Spleen (tissue), 11 donors: Measurements from ENCODE around the gene NTNG1. TPM values are rescaled to one million over a fixed set of nuclear protein-coding genes. Genes with fewer than 3 reads are reported as not detected.

Experiments used
- DNase-seq: peaks from one replicate; pipeline ENCODE4 v3.0.0-alpha.2; 2020
- H3K27ac ChIP-seq, 8 donors: fragments of 200-600 bp; sonication (generic) in 7 of 8; 1 replicate in 4 of 8; 2 replicates in 4 of 8; pipeline versions ENCODE4 v1.5.0 to v1.8.0; 2016 to 2021; ENCODE audit warnings: inconsistent platforms in 4 of 8, mild to moderate bottlenecking in 4 of 8, moderate library complexity in 1 of 8
- H3K27me3 ChIP-seq, 7 donors: fragments of 200-600 bp; sonication (generic) in 6 of 7; replicated peaks in 1 of 7; 1 replicate in 4 of 7; 2 replicates in 3 of 7; pipeline versions ENCODE4 v1.5.0 to v1.8.0; 2016 to 2021; ENCODE audit warnings: inconsistent platforms in 3 of 7, mild to moderate bottlenecking in 1 of 7
- H3K36me3 ChIP-seq, 6 donors: fragments of 200-600 bp; sonication (generic) in 5 of 6; 1 replicate in 4 of 6; 2 replicates in 2 of 6; pipeline versions ENCODE4 v1.5.0 to v1.8.0; 2016 to 2021; ENCODE audit warnings: inconsistent platforms in 2 of 6
- H3K4me1 ChIP-seq, 6 donors: fragments of 200-600 bp; sonication (generic) in 5 of 6; 1 replicate in 3 of 6; 2 replicates in 3 of 6; pipeline versions ENCODE4 v1.5.0 to v1.8.0; 2016 to 2021; ENCODE audit warnings: inconsistent platforms in 3 of 6
- H3K4me3 ChIP-seq, 8 donors: fragments of 200-600 bp; sonication (generic) in 7 of 8; 1 replicate in 4 of 8; 2 replicates in 4 of 8; pipeline versions ENCODE4 v1.5.0 to v1.8.0; 2016 to 2021; ENCODE audit warnings: inconsistent platforms in 4 of 8, mild to moderate bottlenecking in 4 of 8, moderate library complexity in 2 of 8
- H3K9me3 ChIP-seq, 8 donors: fragments of 200-600 bp; sonication (generic) in 7 of 8; 1 replicate in 4 of 8; 2 replicates in 4 of 8; pipeline versions ENCODE4 v1.5.0 to v1.8.0; 2016 to 2021; ENCODE audit warnings: inconsistent platforms in 4 of 8
- POLR2A ChIP-seq, 3 donors: fragments of 450-650 bp; IDR thresholded peaks; one replicate each; pipeline ENCODE4 v1.5.1; 2017; ENCODE audit warnings: antibody characterized with exemption in 3 of 3, mild to moderate bottlenecking in 1 of 3
- POLR2AphosphoS5 ChIP-seq, 3 donors: sonication (generic); formaldehyde crosslinking; IDR thresholded peaks; one replicate each; pipeline ENCODE4 v1.5.1; 2017; ENCODE audit warnings: antibody characterized with exemption in 3 of 3
- WGBS, 5 donors: extraction: QIAGEN DNeasy Blood & Tissue Kit in 3 of 5; methylation state at CpG; one replicate each; pipeline versions ENCODE4 v1.1.5 to v1.1.7; 2013 to 2018; 5-methylcytosine and 5-hydroxymethylcytosine counted together
- intact Hi-C: fragments of 100-400 bp; cut with DNase I; formaldehyde crosslinking; loops from one replicate; pipeline ENCODE4 v1.15.0; 2023; ENCODE audit warnings: low total_unique reads
- polyA plus RNA-seq, 3 donors: library from polyadenylated mRNA; stranded (reverse); fragments of 200-250 nt; gene quantifications; one replicate each; pipeline ENCODE4 v1.2.1, GENCODE V29; 2013
- total RNA-seq, 7 donors: library from RNA; depleted of rRNA in 3 of 7; stranded (reverse); fragments of >200 nt in 3 of 7; fragmentation: NEBNext Ultra II Directional in 4 of 7; extraction: Animal tissue kit (Norgen Biotek cat#: 25700) in 4 of 7; gene quantifications; one replicate each; pipeline versions ENCODE4 v1.1.0 to v1.2.1, GENCODE V29; 2016 to 2021
- TF ChIP-seq, protein P1 (sequence below), 11 experiments: fragments of 200-600 bp in 7 of 11; fragments of 450-650 bp in 4 of 11; sonication (generic) in 4 of 11; IDR thresholded peaks in 8 of 11; conservative IDR thresholded peaks in 3 of 11; 1 replicate in 7 of 11; 2 replicates in 4 of 11; pipeline versions ENCODE4 v1.4.0 to v1.8.0; 2016 to 2021; ENCODE audit warnings: antibody characterized with exemption in 11 of 11, inconsistent platforms in 4 of 11, mild to moderate bottlenecking in 1 of 11
- donor health status: healthy with polysubstance abuse.
- donor health status: DM: no; HTN: no; CAD: no; lungs with moderate emphysema.
- donor health status: DM: no; HTN: no; CAD: no.
- donor health status: Bipolar disorder and iron deficiency.
- donor health status: healthy.
- donor health status: DM: no; HTN: no; CAD: no.
- donor health status: DM: yes; HTN: yes; CAD: no.

Gene NTNG1
- total and polyA plus RNA-seq, 10 donors: 0.11 to 2.0 (median 1.1) TPM

DNA sequence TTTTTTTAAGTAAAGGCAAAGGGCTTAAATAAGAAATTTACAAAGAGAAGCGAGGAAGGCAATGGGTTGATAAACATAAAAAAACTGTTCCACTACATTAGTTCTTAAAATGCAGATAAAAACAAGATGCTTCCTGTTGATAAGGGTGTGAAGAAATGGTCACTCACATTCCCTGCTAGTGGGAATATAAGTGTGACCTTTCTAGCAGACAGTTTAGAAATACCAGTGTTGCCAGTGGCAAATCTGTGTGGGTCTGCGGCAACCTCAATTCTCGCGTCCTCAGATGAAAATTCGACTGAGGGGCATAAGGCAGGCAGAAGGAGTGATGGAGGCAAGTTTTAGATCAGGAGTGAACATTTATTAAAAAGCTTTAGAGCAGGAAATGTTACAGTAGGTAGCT lies 151.1 kb downstream of the NTNG1 start:
- Histone ChIP-seq H3K36me3 (no peaks in the 10 kb centered on the region), H3K27me3 (no peaks in the 10 kb centered on the region), H3K27ac (peak overlapping the region in 1 of 8 donors; percentile 22), H3K4me3 (peak overlapping the region in 1 of 8 donors; percentile 27), H3K9me3 (no peaks in the 10 kb centered on the region), H3K4me1 (no peaks in the 10 kb centered on the region)
- TF ChIP-seq POLR2A (IDR thresholded peaks at IDR 0.05): no peak
- no peak for TF ChIP-seq POLR2AphosphoS5 (IDR thresholded peaks at IDR 0.05)
- TF ChIP-seq, protein P1, sequence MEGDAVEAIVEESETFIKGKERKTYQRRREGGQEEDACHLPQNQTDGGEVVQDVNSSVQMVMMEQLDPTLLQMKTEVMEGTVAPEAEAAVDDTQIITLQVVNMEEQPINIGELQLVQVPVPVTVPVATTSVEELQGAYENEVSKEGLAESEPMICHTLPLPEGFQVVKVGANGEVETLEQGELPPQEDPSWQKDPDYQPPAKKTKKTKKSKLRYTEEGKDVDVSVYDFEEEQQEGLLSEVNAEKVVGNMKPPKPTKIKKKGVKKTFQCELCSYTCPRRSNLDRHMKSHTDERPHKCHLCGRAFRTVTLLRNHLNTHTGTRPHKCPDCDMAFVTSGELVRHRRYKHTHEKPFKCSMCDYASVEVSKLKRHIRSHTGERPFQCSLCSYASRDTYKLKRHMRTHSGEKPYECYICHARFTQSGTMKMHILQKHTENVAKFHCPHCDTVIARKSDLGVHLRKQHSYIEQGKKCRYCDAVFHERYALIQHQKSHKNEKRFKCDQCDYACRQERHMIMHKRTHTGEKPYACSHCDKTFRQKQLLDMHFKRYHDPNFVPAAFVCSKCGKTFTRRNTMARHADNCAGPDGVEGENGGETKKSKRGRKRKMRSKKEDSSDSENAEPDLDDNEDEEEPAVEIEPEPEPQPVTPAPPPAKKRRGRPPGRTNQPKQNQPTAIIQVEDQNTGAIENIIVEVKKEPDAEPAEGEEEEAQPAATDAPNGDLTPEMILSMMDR (IDR thresholded peaks at IDR 0.05 in 8 of 11, conservative IDR thresholded peaks at IDR 0.05 in 3 of 11): no peak
- intact Hi-C loops: no loop called here
- WGBS, 5 donors: 46 to 72% (median 56%) methylated on average over 5 of the region's 5 CpGs
- no peak for DNase-seq

DNA sequence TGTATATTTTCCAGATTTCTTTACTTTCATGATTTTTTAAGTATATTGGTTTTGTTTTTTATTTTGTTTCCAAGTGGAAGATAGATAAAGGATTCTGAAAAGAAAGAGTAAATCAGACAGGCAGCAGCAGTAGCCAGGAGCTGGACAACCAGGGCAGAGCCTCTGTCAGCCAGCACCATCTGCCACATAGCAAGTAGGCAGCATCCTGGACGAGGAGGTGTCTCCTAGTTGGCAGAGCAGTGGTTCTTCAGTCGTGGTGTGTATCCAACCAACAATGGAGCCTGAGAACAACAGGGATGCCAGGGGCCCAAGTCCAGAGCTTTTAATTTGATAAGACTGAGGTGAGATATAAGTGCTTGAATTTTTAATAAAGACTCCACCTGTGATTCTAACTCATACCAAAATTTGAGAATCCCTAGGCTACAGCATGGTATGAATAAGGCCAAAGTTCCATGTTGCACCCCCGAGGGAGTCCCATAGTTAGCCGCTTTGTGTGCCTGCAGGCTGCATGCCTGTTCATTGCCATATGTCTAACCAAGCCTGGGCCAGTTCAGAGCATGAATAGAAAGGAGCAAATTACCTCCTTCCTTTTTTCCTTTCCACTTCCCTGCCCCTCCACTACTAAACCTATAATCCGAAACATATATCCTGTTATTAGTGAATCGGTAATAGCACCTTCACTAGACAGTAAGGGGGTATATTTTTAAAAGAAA lies 153.2 kb downstream of the NTNG1 start:
- TF ChIP-seq, protein P1 (IDR thresholded peaks at IDR 0.05 in 8 of 11, conservative IDR thresholded peaks at IDR 0.05 in 3 of 11): no peak
- no peak for TF ChIP-seq POLR2A (IDR thresholded peaks at IDR 0.05)
- no peak for TF ChIP-seq POLR2AphosphoS5 (IDR thresholded peaks at IDR 0.05)
- Histone ChIP-seq H3K36me3 (no peaks in the 10 kb centered on the region), H3K9me3 (no peaks in the 10 kb centered on the region), H3K27me3 (no peaks in the 10 kb centered on the region), H3K27ac (no peak overlapping the region), H3K4me1 (no peaks in the 10 kb centered on the region), H3K4me3 (no peak overlapping the region)
- no peak for DNase-seq
- WGBS, 5 donors: 80 to 91% (median 88%) methylated on average over 6 of the region's 6 CpGs
- intact Hi-C loops: no loop called here

DNA sequence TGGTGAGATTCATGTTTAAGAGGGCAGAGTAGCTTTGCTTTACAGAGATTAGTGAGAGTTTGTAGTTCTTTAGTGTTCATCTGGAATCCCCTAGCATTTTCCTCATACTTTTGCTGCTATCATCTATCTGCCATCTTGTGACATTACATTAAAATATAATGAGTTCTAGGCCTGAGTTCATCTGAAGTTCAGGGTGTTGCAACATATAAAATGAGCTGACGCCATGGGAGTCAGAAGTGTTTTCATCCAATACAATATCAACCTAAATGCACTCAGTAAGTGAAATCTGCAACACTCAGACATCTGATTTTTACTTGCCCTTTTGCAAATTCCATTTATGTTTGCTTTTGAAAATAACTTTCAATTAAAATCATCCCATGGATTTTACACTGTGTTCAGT lies 153.8 kb downstream of the NTNG1 start:
- H3K27ac ChIP-seq: no peak overlapping the region
- H3K27me3 ChIP-seq: no peaks in the 10 kb centered on the region
- intact Hi-C loops: no loop called here
- no peaks in the 10 kb centered on the region for H3K36me3 ChIP-seq
- 70 to 88% (median 86%) methylated on average over 1 of the region's 1 CpG for WGBS, 5 donors
- no peak for DNase-seq
- TF ChIP-seq POLR2AphosphoS5 (IDR thresholded peaks at IDR 0.05) (no peak), POLR2A (IDR thresholded peaks at IDR 0.05) (no peak)
- TF ChIP-seq, protein P1 (IDR thresholded peaks at IDR 0.05 in 8 of 11, conservative IDR thresholded peaks at IDR 0.05 in 3 of 11): no peak
- H3K4me1 ChIP-seq: no peaks in the 10 kb centered on the region
- no peaks in the 10 kb centered on the region for H3K9me3 ChIP-seq
- no peak overlapping the region for H3K4me3 ChIP-seq

DNA sequence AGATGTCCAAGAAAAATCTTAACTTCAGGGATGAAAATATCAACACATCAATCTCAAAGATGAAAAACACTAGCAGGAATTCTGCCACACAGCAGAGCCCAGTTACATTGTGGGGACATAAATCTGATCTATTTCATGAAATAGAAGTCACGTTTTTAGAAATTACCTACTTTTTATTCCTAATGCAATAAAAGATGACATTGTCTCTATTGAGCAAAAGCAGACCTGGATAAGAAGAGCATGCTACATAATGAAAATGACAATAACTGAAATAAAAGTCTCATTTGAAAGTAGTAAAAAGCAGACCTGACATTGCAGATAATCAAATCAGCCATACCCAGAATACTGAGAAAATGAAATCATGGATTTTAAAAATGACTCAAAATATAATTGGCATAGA lies 156.8 kb downstream of the NTNG1 start:
- no peaks in the 10 kb centered on the region for H3K9me3 ChIP-seq
- 55 to 78% (median 74%) methylated on average over 1 of the region's 1 CpG for WGBS, 5 donors
- TF ChIP-seq, protein P1 (IDR thresholded peaks at IDR 0.05 in 8 of 11, conservative IDR thresholded peaks at IDR 0.05 in 3 of 11): no peak
- TF ChIP-seq POLR2A (IDR thresholded peaks at IDR 0.05) (no peak), POLR2AphosphoS5 (IDR thresholded peaks at IDR 0.05) (no peak)
- no peak overlapping the region for H3K4me3 ChIP-seq
- H3K27ac ChIP-seq: no peak overlapping the region
- intact Hi-C loops: no loop called here
- DNase-seq: no peak
- no peaks in the 10 kb centered on the region for H3K36me3 ChIP-seq
- no peaks in the 10 kb centered on the region for H3K27me3 ChIP-seq
- H3K4me1 ChIP-seq: no peaks in the 10 kb centered on the region
